SKM-1 (cell line): ENCODE measurements around the gene PCBD2.

Experiments used
- DNase-seq: peaks from one replicate; lab custom pipeline; 2025; ENCODE audit not compliant: unreplicated experiment; lab: John Stamatoyannopoulos, UW

The PCBD2 gene

DNA sequence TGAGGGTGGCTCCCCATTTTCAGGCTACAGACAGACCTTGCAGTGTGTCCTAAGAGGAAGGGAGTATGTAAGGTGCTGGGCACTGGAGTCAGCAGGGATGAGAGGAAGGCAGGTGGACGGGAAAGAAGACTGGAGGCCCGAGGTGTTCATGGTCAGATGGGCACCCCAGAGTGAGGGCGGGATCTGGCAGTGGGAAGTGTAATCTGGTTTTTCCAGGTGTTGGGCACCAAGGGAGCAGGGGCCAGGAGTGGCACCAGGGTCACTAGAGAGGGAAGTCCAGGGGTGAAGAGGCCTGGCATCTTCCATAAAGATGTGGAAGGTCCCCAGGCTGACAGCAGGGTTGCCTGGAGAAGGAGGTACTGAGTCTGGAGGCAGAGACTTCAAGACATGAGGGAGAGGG, 99.4 kb downstream of the PCBD2 start:
- no peak for DNase-seq

DNA sequence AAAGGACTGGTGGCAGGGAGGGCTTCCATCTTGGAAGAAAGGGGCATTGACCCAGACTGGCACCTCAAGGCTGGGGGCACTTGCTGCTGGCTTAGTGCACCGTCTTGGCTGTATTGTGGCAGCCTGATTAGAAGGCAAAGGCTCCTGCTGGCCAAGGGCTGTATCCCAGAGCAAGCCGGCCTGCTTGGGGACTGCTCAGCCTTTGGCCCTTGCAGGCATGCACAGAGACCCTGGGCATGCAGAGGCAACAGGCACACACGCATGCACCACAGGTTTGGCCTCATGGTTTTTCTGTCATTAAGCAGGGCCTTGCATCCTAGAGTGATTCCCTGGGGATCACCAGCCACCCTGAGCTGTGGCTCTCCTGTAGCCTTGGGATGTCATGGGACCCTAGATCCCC, 100.1 kb downstream of the PCBD2 start:
- DNase-seq = no peak

DNA sequence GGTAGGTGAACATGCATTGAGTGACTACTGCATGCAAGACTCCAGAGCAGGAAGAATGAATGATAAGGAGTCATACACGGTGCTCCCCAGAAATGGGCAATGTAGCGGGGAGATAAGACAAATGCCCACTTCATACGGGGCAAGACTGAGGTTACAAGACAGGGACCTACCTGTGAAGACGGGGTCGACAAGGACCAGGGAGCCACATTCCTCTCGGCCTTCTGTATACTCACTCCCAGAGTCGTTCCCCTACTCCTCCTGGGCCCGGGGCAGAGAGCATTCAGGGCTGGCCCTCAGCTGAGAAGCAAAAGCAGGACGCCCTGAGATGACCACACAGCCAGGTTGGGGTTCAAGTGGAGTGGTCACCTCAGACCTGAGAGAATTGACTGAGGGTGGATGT, 102.4 kb downstream of the PCBD2 start:
- DNase-seq = no peak

- DNase-seq = no peak
Observed at GRCh38 chr5:135007749-135008363, 102.9 kb downstream of the PCBD2 start.

- no peak for DNase-seq
Observed at GRCh38 chr5:135008556-135008955, 103.6 kb downstream of the PCBD2 start.

- DNase-seq = no peak
Observed at GRCh38 chr5:135008981-135009735, 104.2 kb downstream of the PCBD2 start.

GRCh38 chr5:135009736-135010501, 105.0 kb downstream of the PCBD2 start:
- no peak for DNase-seq

- DNase-seq = no peak
Observed at GRCh38 chr5:135010502-135011354, 105.8 kb downstream of the PCBD2 start.

- no peak for DNase-seq
Observed at GRCh38 chr5:135011355-135012032, 106.6 kb downstream of the PCBD2 start.

DNA sequence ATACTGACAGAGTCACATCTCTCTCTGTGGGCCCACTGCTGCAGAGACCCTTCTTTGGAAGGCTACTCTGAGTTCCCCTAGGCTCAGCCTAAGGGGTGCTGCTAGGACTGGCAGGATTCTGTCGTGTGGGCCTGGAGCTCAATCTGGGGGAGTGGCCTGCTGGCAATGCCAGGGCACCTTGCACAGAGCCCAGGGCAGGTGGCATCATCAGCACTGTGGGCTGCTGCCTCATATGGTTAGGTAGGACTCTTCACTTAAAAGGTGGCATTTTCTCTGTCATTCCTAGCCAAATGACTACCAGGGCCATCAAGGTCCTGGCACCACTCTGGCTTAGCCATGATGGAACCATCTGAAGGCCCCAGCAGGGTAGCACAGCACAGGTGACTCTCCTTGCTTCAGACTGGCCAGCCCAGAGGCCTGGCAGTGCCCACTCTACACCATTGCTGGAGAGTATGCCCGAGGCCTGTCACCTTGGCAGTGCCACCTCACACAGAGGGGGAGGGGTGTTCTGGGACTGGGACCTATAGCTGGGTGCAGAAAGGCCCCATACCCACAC, 107.2 kb downstream of the PCBD2 start:
- no peak for DNase-seq
